GM18858 (cell line): ENCODE data around the gene CPN2.

Experiments
- ATAC-seq: cut with Tn5 transposase; IDR thresholded peaks from one replicate; pipeline ENCODE4 v1.9.1; 2021; ENCODE audit not compliant: unreplicated experiment

CPN2 gene

DNA sequence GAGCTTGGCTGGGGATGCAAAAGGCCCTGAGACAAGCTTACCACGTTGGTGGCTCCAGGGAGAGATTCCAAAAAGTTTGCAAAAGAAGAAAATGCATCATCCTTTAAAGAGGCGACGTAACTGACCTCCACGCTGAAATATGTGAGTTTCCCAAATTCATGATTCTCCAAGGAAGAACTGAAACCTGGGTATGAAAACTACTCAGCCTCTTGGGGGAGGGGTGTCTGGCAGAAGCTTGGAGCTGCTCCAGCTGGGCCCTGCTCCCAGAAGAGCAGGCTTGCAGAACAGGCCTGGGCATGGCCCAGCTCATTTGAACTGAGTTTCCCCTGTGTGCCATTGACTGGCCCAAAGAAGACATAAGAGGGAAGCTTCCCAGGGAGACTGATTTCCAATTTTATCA is 20.5 kb downstream of the CPN2 start:
- no peak for ATAC-seq

DNA sequence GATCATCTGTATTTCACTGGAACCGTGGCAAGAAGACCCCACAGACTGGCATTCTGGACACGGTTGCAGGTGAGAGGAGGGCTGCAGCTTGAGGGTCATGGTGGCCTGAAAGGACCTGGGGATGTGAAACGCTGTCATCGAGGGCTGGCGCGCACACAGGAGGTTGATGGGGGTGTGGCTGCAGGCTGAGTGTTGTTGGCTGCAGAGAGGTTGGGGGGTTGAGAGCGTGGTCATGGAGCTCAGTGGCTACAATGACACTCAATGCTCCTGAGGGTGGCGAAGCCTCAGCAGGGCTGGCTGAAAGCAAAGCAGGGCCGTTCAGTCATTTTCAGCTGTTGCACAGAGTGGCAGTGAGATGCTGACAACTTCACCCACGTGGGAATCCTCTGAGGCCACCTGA is 21.0 kb downstream of the CPN2 start:
- no peak for ATAC-seq

DNA sequence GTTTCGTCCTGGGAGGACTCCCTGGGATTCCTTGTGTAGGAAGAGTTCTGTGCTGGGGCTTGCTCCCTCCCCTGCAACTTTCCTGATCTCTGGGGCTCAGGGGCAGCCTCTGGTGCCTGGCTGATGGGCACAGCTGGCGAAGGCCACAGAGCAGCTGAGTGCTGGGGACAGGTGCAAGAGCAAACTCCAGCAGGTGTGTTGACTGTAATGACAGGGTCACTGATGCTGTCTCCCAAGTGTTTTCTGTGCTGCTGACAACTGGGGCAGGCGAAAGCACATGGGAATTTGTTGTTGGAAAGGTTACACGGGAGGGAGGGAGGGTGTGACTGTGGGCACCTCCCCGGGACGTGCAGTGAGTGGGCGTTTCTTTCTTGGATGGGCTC is 21.6 kb downstream of the CPN2 start:
- no peak for ATAC-seq

DNA sequence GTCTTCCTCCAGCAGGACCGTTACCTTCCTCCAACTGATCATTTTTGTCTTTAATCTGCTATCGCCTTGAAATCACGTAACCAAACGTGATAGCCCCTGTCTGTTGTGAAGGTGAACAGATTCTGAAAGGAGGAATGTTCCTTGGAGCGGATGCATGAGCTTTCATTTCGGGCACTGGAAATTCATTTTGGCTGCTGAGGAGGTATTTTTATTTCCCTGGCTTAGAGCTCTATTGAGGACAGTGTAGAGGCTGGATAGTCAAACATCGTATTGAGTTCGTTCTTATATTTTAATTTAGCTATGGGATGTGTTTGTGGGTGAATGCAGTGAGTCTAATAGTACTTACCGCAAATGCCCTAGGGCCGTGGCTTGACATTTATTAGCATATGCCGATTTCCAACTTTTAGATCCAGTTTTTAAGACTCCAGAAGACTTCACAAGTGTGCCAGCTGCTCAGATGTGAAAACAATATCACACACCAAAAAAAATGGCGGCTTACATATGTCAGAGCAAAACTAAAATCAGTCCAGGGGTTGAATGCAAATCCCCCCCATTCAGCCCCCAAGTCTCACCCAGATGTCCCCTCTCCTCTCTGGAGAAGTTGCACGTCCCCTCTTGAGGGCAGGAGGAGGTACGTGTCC is 22.1 kb downstream of the CPN2 start:
- ATAC-seq: no peak

DNA sequence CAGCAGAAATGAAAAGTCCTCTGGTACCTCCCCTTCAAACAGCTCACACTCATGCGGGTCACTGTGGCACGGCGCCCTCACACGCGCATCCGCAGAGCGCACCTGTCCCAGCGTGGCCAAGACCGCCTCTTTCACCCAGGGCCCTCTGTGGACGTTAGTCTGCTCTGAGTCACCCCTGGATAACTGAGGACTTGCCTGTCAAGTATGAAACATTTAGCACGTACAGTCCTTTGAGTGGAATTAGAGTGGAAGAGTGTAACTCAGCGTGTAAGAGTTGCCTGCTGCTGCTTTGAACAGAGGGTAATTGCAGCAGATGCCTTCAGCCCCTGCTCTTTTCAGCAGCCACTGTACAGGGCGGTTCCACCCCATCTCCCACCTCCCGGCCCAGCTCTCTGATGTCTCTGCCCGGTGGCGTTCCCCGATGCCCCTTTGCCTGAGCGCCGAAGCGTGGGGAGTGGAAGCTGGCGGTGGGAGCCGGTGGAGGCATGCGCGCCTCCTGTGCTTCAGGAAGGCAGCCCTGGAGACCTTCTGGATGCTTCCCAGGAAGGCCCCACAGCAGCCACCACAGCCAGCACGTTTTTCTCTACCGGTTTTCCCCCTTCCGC is 23.0 kb downstream of the CPN2 start:
- ATAC-seq: no peak

DNA sequence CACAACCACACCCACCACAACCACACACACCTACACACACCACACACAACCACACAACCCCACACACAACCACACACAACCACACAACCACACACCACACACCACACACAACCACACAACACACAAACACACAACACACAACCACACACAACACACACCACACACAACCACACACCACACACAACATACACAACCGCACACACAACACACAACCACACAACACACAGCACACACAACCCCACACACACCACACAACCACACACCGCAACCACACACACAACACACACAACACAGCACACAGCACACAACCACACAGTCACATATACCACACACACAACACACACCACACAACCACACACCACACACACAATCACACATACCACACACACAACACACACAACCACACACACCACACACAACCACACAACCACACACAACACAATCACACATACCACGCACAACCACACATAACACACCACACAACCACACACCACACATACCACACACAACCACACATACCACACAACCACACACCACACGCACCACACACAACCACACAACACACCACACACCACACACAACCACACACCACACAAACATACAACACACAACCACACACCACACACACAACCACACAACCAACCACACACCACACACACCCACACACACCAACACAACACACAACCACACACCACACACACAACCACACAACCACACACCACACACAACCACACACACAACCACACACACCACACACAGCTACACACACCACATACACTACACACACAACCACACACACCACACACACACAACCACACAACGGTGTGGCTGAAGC is 23.7 kb downstream of the CPN2 start:
- no peak for ATAC-seq

DNA sequence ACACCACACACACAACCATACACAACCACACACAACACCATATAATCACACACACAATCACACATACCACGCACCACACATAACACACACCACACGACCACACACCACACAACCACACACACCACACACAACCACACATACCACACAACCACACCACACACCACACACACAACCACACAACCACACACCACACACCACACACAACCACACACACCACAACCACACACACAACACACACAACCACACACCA is 24.2 kb downstream of the CPN2 start:
- ATAC-seq: no peak

DNA sequence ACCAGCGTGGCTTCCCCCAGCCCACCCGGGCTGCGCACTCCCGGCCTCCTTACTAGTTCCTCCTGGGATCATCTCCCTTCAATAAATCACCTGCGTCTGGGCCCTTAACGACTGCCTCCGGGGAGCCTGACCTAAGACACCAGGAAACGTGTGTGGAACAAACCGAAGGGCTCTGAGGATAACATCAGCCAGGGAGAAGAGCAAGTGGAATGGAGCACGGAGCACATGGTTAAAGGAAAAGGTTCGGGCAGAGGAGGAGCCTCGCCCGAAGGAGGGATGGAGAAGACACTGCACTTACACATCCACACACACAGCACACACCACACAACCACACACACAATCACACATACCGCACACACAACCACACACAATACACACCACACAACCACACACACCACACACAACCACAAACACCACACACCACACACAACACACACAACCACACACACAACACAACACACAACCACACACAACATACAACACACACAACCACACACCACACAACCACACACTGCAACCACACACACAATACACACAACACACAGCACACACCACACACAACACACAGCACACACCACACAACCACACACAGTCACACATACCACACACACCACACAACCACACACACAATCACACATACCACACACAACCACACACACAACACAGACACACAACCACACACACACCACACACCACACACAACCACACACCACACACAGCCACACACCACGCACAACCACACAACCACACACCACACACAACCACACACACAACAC is 24.7 kb downstream of the CPN2 start:
- no peak for ATAC-seq

DNA sequence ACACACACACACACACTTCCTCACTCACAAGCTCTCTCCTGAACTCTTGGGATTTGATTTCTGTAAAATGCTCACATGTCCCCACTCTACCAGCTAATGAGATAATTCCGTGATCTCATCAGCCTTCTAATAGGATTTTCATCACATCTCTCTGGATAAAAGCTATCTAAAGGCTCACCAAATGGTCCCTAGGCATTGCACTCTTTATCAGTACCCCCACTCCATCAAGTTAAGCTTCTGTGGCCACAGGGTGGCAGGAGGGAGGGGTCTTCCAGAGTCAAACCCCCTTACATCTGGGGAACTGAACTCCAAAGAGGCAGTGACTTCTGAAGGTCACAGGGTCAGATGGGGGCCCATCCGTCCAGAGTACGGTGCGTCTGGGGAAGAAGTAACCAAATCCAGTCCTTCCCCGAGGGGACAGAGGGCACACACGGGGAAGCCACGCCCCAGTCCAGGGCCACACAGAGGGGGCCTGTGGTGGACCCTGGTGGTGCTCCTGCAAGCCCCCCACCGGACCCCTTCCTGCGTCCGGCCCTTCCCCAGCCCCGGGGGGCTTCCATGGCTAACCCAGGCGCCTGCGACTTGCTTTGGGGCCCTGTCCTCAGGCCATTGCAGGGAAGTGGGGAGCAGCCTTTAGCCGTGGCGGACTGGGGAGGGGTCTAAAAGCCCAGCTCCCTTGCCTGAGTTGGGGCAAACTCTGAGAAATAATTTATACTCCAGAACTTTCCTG is 25.5 kb downstream of the CPN2 start:
- no peak for ATAC-seq

DNA sequence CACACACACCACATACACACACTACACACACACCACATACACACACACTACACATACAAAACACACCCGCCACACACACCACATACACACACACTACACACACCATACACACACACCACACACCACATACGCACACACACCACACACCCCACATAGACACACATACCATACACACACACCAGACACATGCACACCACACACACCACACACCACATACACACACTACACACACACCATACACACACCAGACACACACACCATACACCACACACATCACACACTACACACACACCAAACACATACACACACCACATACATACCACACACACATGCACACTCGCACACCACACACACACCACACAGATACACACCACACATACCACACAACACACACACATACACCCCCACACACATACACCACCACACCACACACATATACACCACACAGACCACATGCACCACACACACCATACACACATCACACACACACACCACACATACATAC is 26.3 kb downstream of the CPN2 start:
- no peak for ATAC-seq

DNA sequence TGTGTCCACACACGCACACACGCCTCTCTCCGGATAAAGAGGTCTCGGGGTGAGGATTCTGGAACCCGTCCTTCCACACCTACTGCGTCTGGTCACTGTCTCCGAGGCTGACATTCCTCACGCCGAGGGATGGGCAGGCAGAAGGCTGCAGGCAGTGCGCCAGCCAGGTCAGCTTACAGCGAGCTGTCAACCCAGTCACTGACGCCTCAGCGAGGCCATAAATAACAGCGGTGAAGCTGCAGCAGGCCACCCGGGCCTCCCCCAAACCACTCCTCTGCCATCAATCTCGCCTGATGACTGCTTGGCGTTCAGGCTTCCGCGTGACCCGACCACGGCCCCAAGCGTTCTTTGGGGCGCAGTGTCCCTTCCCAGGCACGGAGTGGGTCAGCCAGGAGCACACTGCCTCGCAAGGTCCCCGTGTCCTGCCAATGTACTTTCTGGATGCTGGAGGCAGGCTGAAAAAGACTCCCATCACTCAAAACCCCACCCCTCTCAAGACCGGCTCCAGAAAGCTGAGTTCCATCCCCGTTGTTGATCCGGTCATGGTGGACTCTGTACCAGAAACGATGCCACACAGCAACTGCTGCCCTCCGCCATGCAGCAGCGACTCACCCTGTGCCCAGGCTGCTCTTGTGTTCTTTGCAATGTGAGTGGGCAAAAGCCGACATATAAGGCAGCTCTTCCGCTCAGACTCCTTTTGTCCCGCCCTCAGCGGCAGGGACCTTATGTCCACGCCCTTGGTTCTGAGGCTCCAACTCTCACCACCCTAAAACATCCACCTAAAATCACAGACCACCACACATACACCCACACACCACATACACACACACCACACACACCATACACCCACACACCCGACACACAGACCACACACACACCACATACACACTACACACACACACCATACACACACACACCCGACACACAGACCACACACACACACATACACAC is 27.1 kb downstream of the CPN2 start:
- no peak for ATAC-seq

DNA sequence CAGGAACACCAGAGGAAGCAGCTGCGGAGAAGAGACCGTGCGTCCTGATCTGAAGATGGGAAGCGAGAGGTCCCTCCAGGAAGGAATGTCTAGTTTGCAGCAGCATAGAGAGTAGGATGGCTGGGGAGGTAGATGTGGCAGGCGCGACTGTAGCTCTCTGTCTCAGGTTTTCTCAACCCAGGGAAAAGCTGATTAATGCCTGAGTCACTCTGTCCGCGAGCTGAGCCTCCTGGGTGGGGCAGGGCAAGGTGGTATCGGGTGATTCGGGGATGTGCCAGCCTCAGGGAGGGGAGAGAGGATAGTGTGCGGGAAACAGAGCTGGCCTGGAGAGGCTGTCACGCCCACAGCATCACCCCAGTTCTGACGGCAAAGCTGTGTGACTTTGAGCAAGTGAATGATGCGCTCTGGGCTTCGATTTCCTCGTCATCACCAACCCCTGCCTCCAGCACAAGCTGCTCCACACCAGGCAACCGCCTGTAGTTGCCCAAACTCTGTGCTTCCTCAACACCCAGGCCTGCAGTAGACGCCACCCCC is 28.4 kb downstream of the CPN2 start:
- no peak for ATAC-seq

DNA sequence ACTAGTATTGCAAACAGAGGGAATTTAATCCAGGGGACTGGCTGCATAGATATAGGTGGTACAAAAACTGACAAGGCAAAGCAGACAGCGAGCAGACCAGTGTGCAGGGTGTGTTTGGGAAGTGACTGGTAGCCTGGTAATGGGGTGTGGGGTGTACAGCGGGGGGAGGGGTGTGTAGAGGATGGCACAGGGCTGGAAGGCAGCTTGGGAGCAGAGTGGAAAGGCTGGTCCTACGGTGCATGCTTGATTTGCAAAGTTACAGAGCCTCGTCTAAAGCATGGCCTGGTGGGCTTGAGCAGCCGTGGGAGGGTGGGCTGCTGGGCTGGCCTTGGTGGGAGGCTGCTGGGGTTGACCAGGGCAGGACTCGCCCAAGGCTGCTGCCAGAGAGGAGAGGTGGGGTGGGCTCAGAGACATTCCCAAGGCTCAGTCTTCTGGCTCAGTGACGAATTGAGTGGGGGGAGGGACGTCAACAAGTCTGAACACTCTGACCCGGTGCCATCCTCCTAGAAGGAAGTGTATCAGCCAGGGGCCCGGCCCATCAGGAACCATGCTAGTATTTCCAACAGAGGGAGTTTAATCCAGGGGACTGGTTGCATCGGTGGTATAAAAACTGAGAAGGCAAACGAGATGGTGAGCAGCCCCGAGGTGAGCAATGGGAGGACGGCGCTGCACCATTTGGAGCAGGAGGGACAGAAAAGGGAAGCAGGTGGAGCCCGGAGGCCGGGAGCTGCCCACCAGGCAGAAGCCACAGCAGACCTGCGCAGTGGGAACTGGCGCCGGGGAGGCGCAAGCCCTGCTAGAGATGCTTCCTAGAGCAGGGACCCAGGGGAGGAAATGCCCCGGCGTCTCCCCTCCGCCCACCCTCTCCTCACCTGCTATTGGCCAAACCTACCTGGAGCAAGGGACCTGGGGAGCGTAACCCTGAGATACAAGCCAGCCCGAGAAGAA is 29.2 kb downstream of the CPN2 start:
- no peak for ATAC-seq

DNA sequence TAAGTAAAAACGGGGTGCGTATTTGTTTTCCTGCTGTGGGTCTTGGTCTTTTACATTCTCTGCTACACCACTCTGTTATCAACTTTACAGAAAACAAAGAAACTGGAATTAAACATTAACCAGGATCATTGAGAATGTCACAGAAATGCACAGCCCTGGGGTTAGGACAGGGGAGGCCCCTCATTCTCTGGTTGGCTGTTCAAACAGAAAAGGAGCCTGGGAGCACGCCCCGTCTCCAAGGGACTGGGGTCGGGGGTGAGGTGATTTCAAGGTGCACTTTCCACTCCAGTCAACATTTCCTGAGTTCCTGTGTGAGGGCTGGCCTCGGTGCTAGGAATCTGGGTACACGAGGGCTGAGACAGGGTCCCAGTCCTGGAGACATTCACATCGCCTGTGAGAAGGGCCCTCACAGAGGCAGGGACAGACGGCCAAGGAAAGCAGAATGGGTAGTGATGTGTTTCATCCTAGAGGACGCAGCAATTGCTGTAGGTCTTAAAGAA is 30.3 kb downstream of the CPN2 start:
- no peak for ATAC-seq

DNA sequence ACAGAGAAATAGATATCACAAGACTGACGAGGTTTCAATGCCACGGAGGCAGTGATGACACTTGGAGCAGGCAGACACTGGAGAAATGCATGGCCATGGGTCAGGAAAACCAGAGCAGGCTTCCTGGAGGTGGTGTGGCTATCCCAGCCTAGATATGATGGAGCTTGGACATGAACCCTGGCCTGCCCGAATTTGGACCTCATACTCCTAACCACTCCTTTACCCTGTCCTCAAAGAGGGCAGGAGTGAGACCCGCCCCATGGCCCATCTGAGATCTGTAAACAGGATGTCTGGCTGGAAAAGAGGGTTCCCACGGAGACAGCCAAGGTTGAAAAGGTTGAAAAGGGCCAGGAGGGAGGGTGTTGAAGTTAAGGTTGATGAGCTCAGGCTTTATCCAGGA is 31.0 kb downstream of the CPN2 start:
- no peak for ATAC-seq

DNA sequence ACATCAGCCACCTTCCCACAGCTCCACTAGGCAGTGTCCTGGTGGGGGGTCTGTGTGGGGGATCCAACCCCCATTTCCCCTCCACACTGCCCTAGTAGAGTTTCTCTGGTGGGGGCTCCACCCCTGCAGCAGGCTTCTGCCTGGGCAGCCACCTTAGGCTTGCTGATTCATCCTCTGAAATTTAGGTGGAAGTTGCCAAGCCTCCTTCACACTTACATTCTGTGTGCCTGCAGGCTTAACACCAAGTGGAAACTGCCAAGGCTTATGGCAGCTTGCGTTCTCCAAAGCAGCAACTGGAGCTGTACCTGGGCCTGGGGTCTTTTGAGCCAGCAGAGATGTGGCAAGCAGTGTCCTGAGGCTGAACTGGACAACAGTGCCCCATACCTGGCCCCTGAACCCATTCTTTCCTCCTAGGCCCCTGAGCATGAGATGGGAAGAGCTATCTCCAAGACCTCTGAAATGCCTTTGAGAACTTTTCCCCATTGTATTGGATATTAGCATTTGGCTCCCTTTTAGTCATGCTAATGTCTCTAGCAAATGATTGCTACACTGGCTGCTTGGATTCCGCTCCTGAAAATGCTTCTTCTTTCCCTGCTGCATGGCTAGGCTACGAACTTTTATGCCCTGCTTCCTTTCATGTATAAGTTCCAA is 32.5 kb downstream of the CPN2 start:
- no peak for ATAC-seq

DNA sequence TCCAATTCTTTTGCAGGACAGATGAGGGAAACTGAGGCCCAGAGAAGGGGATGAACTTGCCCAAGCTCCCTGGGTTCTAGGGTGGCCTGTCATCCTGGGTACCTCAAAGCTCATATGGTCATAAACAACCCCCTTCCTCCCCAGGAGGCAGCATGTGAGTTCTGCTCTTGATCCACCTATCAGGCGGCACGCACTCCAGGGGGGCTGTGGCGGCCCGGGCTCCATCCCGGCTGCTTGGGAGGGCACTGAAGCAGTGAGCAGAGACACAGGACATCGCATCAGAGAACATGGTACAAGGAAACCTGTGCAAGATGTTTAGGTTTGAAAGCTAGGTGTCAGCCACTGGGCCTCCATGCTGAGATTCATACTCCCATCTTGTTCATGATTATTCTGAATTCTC is 34.2 kb downstream of the CPN2 start:
- ATAC-seq: no peak

DNA sequence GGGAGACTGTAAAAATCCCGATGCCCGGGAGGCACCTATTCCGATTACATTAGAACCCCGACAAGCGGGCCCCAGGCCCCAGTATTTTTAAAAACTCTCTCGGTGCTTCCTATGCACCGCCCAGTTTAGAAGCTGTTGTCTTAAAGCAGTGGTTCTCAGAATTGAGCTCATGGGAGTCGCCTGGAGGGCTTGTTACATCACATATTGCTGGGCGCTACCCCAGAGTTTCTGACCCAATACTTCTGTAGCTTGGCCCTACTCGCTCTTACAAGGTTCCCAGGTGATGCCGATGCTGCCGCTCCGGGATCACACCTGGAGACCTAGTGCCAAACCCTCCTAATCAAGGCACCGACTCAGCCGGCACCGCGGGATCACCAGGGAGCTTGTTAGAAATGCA is 35.2 kb downstream of the CPN2 start:
- ATAC-seq: peak; percentile 24
